ENCODE results near the gene BRPF1.

BRPF1 gene

GRCh38 chr3:9700536-9700935 is 31.0 kb upstream of the BRPF1 start:
- DNase-seq, result no peak

- no peak for DNase-seq
Measured at GRCh38 chr3:9701006-9701405, 30.5 kb upstream of the BRPF1 start.

GRCh38 chr3:9701711-9702110 is 29.8 kb upstream of the BRPF1 start:
- DNase-seq, result no peak

- DNase-seq, result peak; percentile 10
Measured at GRCh38 chr3:9703240-9703639, 28.3 kb upstream of the BRPF1 start.

GRCh38 chr3:9703736-9704346 is 27.7 kb upstream of the BRPF1 start, which contains the start of gene CPNE9:
TSS of gene CPNE9 (plus strand) at chr3:9703833. CDS start at chr3:9703997, 164 bp downstream.
- peak; percentile 10 for DNase-seq

- DNase-seq, result peak; percentile 56
Measured at GRCh38 chr3:9704347-9705322, 26.9 kb upstream of the BRPF1 start.

- DNase-seq, result no peak
Measured at GRCh38 chr3:9710174-9710739, 21.3 kb upstream of the BRPF1 start.

- no peak for DNase-seq
Measured at GRCh38 chr3:9712415-9712814, 19.1 kb upstream of the BRPF1 start.

GRCh38 chr3:9713142-9713541 is 18.4 kb upstream of the BRPF1 start:
- DNase-seq, result no peak

GRCh38 chr3:9715136-9715535 is 16.4 kb upstream of the BRPF1 start:
- DNase-seq, result no peak

- DNase-seq, result no peak
Measured at GRCh38 chr3:9715764-9716437, 15.6 kb upstream of the BRPF1 start.

- no peak for DNase-seq
Measured at GRCh38 chr3:9716801-9717555, 14.6 kb upstream of the BRPF1 start.

- DNase-seq, result no peak
Measured at GRCh38 chr3:9717563-9717962, 14.0 kb upstream of the BRPF1 start.

- DNase-seq, result no peak
Measured at GRCh38 chr3:9718118-9718517, 13.4 kb upstream of the BRPF1 start.

GRCh38 chr3:9721015-9721699 is 10.4 kb upstream of the BRPF1 start:
- no peak for DNase-seq

GRCh38 chr3:9721700-9722060 is 9.9 kb upstream of the BRPF1 start:
- no peak for DNase-seq

- no peak for DNase-seq
Measured at GRCh38 chr3:9725775-9726515, 5.6 kb upstream of the BRPF1 start.

- no peak for DNase-seq
Measured at GRCh38 chr3:9727041-9727595, 4.4 kb upstream of the BRPF1 start.

- DNase-seq, result no peak
Measured at GRCh38 chr3:9727743-9728142, 3.8 kb upstream of the BRPF1 start.

- no peak for DNase-seq
Measured at GRCh38 chr3:9729419-9729818, 2.1 kb upstream of the BRPF1 start.

Data from right kidney (tissue), 1 donor.